Measurements from ENCODE around the gene CHMP1A.

CHMP1A gene

GRCh38 chr16:89657442-89658220 is at the start of gene CHMP1A, which contains the start of gene SPATA33:
Gene CHMP1A, minus strand, starts transcription at chr16:89657708. Its CDS starts 120 bp downstream, at chr16:89657588.
Gene SPATA33, plus strand, starts transcription at chr16:89657836. Its CDS starts 76 bp downstream, at chr16:89657912.
- H3K9ac ChIP-seq (ENCODE audit: insufficient read length, low read depth) = peak within 1 kb of the TSS; percentile 99
- H3K27me3 ChIP-seq (ENCODE audit: insufficient read depth, insufficient read length) = no peaks in the 10 kb centered on the region
- peaks cover 4% of the 10 kb centered on the region for H3K4me1 ChIP-seq (ENCODE audit: insufficient read depth, insufficient read length)
- H3K9me3 ChIP-seq (ENCODE audit: insufficient read depth, low read length) = no peaks in the 10 kb centered on the region
- peak; percentile 83 for DNase-seq (ENCODE audit: low read depth, low spot score)
- peaks cover 57% of the 10 kb centered on the region for H3K36me3 ChIP-seq (ENCODE audit: insufficient read depth, insufficient read length, low read length)
- no peak for TF ChIP-seq ZNF274 (IDR thresholded peaks at IDR 0.05; ENCODE audit: low read depth, low read length)
- no peak for TF ChIP-seq YY1 (IDR thresholded peaks at IDR 0.05; ENCODE audit: insufficient read depth, insufficient read length)
- no peak for TF ChIP-seq SUZ12 (IDR thresholded peaks at IDR 0.05; ENCODE audit: extremely low read depth, insufficient read depth, insufficient read length)
- peak within 1 kb of the TSS; percentile 99 for H3K4me3 ChIP-seq (ENCODE audit: insufficient read length, low read depth)

DNA sequence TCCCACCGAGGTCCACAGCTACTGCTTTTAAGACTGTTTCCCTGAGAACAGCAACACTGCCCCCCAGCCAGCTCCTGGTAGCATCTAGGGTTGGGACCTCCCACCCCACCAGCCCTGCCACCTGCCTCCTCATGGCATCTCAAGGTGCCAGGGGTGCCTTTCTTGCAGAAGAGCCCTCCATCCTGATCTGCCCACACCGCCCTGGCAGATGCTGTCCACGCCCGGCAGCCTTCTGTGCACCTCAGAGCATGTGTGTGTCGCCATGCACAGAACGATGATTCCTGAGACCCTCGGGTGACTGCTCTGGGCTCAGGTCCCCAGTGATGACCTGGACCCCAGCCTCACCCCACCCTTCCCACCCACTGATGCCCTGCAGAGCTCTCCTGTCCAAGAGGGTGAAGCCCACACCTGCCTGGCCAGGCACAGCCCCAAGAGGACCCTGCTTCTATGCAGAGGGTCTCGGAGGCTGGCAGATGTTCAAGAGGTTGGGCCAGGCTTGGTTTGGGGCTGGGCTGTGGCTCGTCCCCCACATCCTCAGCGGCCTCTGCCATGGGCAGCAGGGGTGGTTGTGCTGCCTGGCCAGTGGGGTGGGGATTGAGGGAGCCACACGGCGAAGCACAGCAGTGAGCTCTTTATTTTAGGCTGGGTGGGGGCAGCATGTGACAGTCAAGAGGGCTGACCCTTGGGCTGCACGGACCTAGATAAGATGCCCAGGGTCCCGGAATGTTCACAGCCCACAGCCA is 49.2 kb upstream of the CHMP1A start:
- Histone ChIP-seq H3K9me3 (ENCODE audit: insufficient read depth, low read length) (no peaks in the 10 kb centered on the region), H3K27me3 (ENCODE audit: insufficient read depth, insufficient read length) (peaks cover 24% of the 10 kb centered on the region), H3K4me3 (ENCODE audit: insufficient read length, low read depth) (peak overlapping the region; percentile 33), H3K36me3 (ENCODE audit: insufficient read depth, insufficient read length, low read length) (no peaks in the 10 kb centered on the region), H3K9ac (ENCODE audit: insufficient read length, low read depth) (peak overlapping the region; percentile 79), H3K4me1 (ENCODE audit: insufficient read depth, insufficient read length) (peaks cover 31% of the 10 kb centered on the region)
- TF ChIP-seq SUZ12 (IDR thresholded peaks at IDR 0.05; ENCODE audit: extremely low read depth, insufficient read depth, insufficient read length) (no peak), YY1 (IDR thresholded peaks at IDR 0.05; ENCODE audit: insufficient read depth, insufficient read length) (no peak), ZNF274 (IDR thresholded peaks at IDR 0.05; ENCODE audit: low read depth, low read length) (no peak)
- DNase-seq (ENCODE audit: low read depth, low spot score) = no peak

GRCh38 chr16:89705006-89705405 is 47.5 kb upstream of the CHMP1A start:
- H3K9ac ChIP-seq (ENCODE audit: insufficient read length, low read depth) = no peak overlapping the region
- H3K9me3 ChIP-seq (ENCODE audit: insufficient read depth, low read length) = no peaks in the 10 kb centered on the region
- H3K36me3 ChIP-seq (ENCODE audit: insufficient read depth, insufficient read length, low read length) = no peaks in the 10 kb centered on the region
- no peak overlapping the region for H3K4me3 ChIP-seq (ENCODE audit: insufficient read length, low read depth)
- DNase-seq (ENCODE audit: low read depth, low spot score) = no peak
- TF ChIP-seq SUZ12 (IDR thresholded peaks at IDR 0.05; ENCODE audit: extremely low read depth, insufficient read depth, insufficient read length) (no peak), ZNF274 (IDR thresholded peaks at IDR 0.05; ENCODE audit: low read depth, low read length) (no peak), YY1 (IDR thresholded peaks at IDR 0.05; ENCODE audit: insufficient read depth, insufficient read length) (no peak)
- H3K27me3 ChIP-seq (ENCODE audit: insufficient read depth, insufficient read length) = peaks cover 24% of the 10 kb centered on the region
- peaks cover 25% of the 10 kb centered on the region for H3K4me1 ChIP-seq (ENCODE audit: insufficient read depth, insufficient read length)

DNA sequence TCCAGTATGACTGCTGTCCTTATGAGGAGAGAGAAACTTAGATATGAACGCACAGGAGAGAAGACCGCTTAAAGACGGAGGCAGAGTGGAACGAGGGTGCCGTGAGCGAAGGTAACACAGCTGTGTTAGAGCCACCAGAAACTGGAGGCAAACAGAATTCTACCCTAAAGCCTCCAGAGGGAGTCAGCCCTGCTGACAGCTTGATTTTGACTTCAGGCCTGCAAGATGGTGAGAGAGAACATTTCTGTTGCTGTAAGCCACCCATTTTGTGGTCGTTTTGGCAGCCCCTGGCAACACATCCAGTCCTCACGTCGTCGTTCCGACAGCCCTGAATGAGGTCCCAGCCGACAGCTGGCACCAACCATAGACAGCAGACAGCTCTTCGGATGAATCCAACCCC is 46.8 kb upstream of the CHMP1A start:
- no peak for TF ChIP-seq ZNF274 (IDR thresholded peaks at IDR 0.05; ENCODE audit: low read depth, low read length)
- TF ChIP-seq YY1 (IDR thresholded peaks at IDR 0.05; ENCODE audit: insufficient read depth, insufficient read length) = no peak
- no peak for TF ChIP-seq SUZ12 (IDR thresholded peaks at IDR 0.05; ENCODE audit: extremely low read depth, insufficient read depth, insufficient read length)
- H3K4me1 ChIP-seq (ENCODE audit: insufficient read depth, insufficient read length) = peaks cover 22% of the 10 kb centered on the region
- DNase-seq (ENCODE audit: low read depth, low spot score) = no peak
- H3K9ac ChIP-seq (ENCODE audit: insufficient read length, low read depth) = no peak overlapping the region
- H3K4me3 ChIP-seq (ENCODE audit: insufficient read length, low read depth) = no peak overlapping the region
- peaks cover 24% of the 10 kb centered on the region for H3K27me3 ChIP-seq (ENCODE audit: insufficient read depth, insufficient read length)
- peaks cover 1% of the 10 kb centered on the region for H3K36me3 ChIP-seq (ENCODE audit: insufficient read depth, insufficient read length, low read length)
- H3K9me3 ChIP-seq (ENCODE audit: insufficient read depth, low read length) = no peaks in the 10 kb centered on the region

DNA sequence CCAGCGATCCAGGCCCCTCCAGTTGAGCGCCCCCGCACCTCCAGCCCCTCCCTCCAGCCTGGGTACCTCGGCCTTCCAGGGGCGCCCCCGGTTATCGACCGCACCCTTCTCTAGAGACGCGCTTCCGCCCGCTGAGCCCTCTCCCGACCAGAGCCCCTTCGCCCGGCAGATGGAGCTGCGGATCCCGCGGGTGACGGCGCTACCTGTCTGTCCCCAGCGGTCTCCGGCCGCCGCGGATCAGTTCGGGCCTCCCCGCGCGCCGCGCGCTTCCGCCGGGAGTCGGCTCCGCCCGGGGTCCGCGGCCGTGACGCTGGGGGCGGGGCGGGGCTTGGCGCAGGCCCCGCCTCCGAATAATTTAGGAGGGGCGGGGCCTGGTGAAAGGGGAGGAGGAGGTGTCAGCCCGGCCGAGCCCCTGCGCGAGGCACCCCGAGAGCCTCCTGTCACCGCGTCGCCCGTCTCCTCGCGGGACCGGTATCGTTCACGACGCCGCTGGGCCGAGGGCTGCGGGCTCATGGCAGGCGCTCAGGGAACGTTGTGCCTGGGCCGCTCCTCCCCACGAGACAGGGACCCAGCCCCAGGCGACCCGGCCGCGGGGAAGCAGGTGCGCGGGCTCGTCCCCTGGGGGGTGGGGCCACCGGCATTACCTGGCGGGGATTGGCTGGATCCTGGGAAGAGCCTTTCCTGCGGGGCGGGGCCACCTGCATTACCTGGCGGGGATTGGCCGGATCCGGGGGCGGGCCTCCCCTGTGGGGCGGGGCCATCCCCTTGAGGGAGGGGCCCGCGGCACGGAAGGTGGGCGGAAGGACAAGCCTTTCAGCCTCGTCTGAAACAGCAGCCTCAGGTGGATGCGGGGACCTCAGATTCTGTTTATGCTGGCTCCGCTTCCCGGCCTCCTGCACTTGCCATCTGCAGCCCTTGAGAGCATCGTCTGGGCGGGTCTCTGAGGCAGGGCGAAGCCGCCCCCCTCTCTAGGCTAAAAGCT is 44.2 kb upstream of the CHMP1A start, which contains the start of gene SPATA2L:
Gene SPATA2L (minus strand): TSS at position 281 of the 982 bp plus-strand sequence. CDS start 473 bp downstream, outside the sequence.
- Histone ChIP-seq H3K9ac (ENCODE audit: insufficient read length, low read depth) (peak within 1 kb of the TSS; percentile 90), H3K36me3 (ENCODE audit: insufficient read depth, insufficient read length, low read length) (peaks cover 23% of the 10 kb centered on the region), H3K4me3 (ENCODE audit: insufficient read length, low read depth) (peak within 1 kb of the TSS; percentile 81), H3K4me1 (ENCODE audit: insufficient read depth, insufficient read length) (peaks cover 25% of the 10 kb centered on the region), H3K27me3 (ENCODE audit: insufficient read depth, insufficient read length) (peaks cover 14% of the 10 kb centered on the region), H3K9me3 (ENCODE audit: insufficient read depth, low read length) (no peaks in the 10 kb centered on the region)
- TF ChIP-seq SUZ12 (IDR thresholded peaks at IDR 0.05; ENCODE audit: extremely low read depth, insufficient read depth, insufficient read length) (no peak), ZNF274 (IDR thresholded peaks at IDR 0.05; ENCODE audit: low read depth, low read length) (no peak), YY1 (IDR thresholded peaks at IDR 0.05; ENCODE audit: insufficient read depth, insufficient read length) (no peak)
- DNase-seq (ENCODE audit: low read depth, low spot score) = peak; percentile 94

- no peaks in the 10 kb centered on the region for H3K9me3 ChIP-seq (ENCODE audit: insufficient read depth, low read length)
- peaks cover 20% of the 10 kb centered on the region for H3K4me1 ChIP-seq (ENCODE audit: insufficient read depth, insufficient read length)
- no peak for TF ChIP-seq YY1 (IDR thresholded peaks at IDR 0.05; ENCODE audit: insufficient read depth, insufficient read length)
- H3K27me3 ChIP-seq (ENCODE audit: insufficient read depth, insufficient read length) = peaks cover 14% of the 10 kb centered on the region
- peak overlapping the region; percentile 81 for H3K4me3 ChIP-seq (ENCODE audit: insufficient read length, low read depth)
- H3K36me3 ChIP-seq (ENCODE audit: insufficient read depth, insufficient read length, low read length) = peaks cover 31% of the 10 kb centered on the region
- H3K9ac ChIP-seq (ENCODE audit: insufficient read length, low read depth) = peak overlapping the region; percentile 90
- DNase-seq (ENCODE audit: low read depth, low spot score) = peak; percentile 46
Observed at GRCh38 chr16:89700649-89701424, 43.3 kb upstream of the CHMP1A start.
